HepG2 (cell line): ENCODE data around the gene ANKRD22.

Experiments used
- EP300 ChIP-seq, 3 experiments: sonication (generic) in 1 of 3; formaldehyde crosslinking in 1 of 3; IDR thresholded peaks; 2 replicates each; pipeline versions ENCODE4 v1.5.1 to v1.6.1; 2011 to 2020; ENCODE audit warnings: low read depth in 2 of 3, low read length in 2 of 3, borderline replicate concordance in 1 of 3, improper control_type of control experiment in 1 of 3, mild to moderate bottlenecking in 1 of 3, missing genetic modification reagents in 1 of 3, moderate library complexity in 1 of 3
- NFYB ChIP-seq: sonication (generic); formaldehyde crosslinking; IDR thresholded peaks from 2 replicates; pipeline ENCODE4 v1.4.0; 2020; ENCODE audit warnings: missing genetic modification reagents
- POLR2AphosphoS2 ChIP-seq: IDR thresholded peaks from 2 replicates; pipeline ENCODE4 v1.6.1; 2011; ENCODE audit warnings: low read depth, low read length, improper control_type of control experiment
- POLR2AphosphoS5 ChIP-seq: IDR thresholded peaks from 2 replicates; pipeline ENCODE4 v1.6.1; 2012; ENCODE audit warnings: low read depth, low read length
- ZNF232 ChIP-seq: sonication (generic); formaldehyde crosslinking; IDR thresholded peaks from 2 replicates; pipeline ENCODE4 v1.4.0; 2020; ENCODE audit warnings: missing genetic modification reagents, borderline replicate concordance
- TF ChIP-seq, protein P1 (sequence below): sonication (generic); formaldehyde crosslinking; IDR thresholded peaks from 2 replicates; pipeline ENCODE4 v1.5.0; 2020; ENCODE audit warnings: mild to moderate bottlenecking, missing genetic modification reagents, moderate library complexity

DNA sequence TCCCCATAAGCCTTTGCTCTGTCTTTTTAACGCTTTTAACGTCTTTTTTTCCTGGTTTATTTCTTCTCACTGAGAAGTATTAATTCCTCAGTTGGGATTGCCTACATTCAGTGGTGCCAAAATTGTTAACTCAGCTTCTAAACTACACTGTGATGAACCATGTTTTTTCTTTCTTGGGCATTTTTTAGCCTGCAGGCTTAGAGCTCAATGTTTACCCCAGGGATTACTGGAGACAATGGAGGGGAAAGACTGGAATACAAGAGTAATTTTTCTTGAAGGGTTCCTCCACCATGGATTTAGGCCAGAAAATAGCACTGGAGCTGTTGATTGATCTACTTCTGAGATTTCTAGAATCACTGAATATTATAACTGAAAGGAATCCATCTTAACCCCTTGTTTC lies 48.2 kb upstream of the ANKRD22 start:
- TF ChIP-seq POLR2AphosphoS2 (no peak), ZNF232 (no peak), EP300 (IDR thresholded peaks at IDR 0.05; ENCODE audit: low read depth in 2 of 2, low read length in 2 of 2) (no peak), EP300 (CRISPR knock-in tag; IDR thresholded peaks at IDR 0.05; ENCODE audit: borderline replicate concordance) (no peak), NFYB (CRISPR knock-in tag) (no peak), POLR2AphosphoS5 (no peak)
- TF ChIP-seq, protein P1, sequence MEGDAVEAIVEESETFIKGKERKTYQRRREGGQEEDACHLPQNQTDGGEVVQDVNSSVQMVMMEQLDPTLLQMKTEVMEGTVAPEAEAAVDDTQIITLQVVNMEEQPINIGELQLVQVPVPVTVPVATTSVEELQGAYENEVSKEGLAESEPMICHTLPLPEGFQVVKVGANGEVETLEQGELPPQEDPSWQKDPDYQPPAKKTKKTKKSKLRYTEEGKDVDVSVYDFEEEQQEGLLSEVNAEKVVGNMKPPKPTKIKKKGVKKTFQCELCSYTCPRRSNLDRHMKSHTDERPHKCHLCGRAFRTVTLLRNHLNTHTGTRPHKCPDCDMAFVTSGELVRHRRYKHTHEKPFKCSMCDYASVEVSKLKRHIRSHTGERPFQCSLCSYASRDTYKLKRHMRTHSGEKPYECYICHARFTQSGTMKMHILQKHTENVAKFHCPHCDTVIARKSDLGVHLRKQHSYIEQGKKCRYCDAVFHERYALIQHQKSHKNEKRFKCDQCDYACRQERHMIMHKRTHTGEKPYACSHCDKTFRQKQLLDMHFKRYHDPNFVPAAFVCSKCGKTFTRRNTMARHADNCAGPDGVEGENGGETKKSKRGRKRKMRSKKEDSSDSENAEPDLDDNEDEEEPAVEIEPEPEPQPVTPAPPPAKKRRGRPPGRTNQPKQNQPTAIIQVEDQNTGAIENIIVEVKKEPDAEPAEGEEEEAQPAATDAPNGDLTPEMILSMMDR (CRISPR knock-in tag) = no peak
